ENCODE data around the gene GOSR1.
A peak's percentile ranks its signal among the peaks of the same experiment; 100 is the strongest.

The GOSR1 gene

DNA sequence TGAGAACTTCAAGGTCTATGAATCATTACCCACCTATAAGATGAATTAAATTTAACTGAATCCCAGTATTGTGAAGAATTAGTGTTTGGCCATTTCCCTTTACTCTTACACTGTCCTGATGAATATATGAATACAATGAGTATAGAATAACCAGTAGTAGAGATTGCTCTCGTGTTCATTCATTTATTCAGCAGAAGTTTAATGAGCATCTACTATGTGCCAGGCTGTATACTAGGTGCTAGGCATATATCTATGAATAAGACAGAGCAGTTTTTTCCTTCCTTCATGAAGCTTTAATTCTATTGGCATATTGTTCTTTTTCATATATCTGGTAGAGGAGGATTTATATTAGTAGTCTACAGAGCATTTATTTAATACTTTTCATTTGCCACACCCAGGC, 6.0 kb downstream of the GOSR1 start:
- Histone ChIP-seq H3K4me2 (no peak overlapping the region), H4K20me1 (peaks cover 0 to 49% (median 10%) of the 10 kb centered on the region in 11 experiments; a peak in 9 of 22 replicates), H3K27ac (no peak overlapping the region), H3K4me1 (peaks cover 7 to 11% (median 10%) of the 10 kb centered on the region in 10 experiments), H3K27me3 (no peaks in the 10 kb centered on the region), H3K36me3 (peaks cover 86 to 97% (median 93%) of the 10 kb centered on the region in 11 experiments), H3K9me3 (replicated peaks in 1 of 11) (no peaks in the 10 kb centered on the region), H3K9ac (no peak overlapping the region), H3K4me3 (no peak overlapping the region)
- no peak for TF ChIP-seq Cebpa-rat (IDR thresholded peaks at IDR 0.05)

DNA sequence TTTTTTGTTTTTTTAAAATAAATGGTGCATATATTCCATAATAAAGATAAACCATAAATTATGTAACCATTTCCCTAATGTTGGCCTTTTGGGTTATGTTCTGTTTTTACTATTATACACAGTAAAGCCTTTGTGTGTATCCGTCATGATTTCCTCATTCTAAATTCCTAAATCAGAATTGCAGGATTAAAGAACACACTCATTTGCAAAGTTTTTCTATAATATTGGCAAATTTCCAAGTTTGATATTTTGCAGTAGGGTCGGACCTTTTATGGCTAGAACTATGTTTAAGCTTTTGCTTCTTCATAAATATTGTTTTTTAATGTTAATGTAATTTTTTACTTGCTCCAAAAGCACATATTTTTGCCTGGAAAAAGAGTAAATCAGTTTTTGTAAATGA, 16.6 kb downstream of the GOSR1 start:
- TF ChIP-seq Cebpa-rat (IDR thresholded peaks at IDR 0.05), result no peak

GRCh38 chr17:30495586-30495985, 18.4 kb downstream of the GOSR1 start:
- H3K4me3 ChIP-seq, result no peak overlapping the region
- no peak for TF ChIP-seq Cebpa-rat (IDR thresholded peaks at IDR 0.05)
- H3K9me3 ChIP-seq (replicated peaks in 1 of 11), result no peaks in the 10 kb centered on the region
- H4K20me1 ChIP-seq, result peaks cover 0 to 17% (median 8%) of the 10 kb centered on the region in 11 experiments; a peak in 9 of 22 replicates
- H3K27me3 ChIP-seq, result no peaks in the 10 kb centered on the region
- H3K27ac ChIP-seq, result no peak overlapping the region
- H3K9ac ChIP-seq, result no peak overlapping the region
- peaks cover 95 to 100% (median 100%) of the 10 kb centered on the region in 11 experiments for H3K36me3 ChIP-seq
- H3K4me1 ChIP-seq, result no peaks in the 10 kb centered on the region
- no peak overlapping the region for H3K4me2 ChIP-seq

More for the DNA sequence above, 16.6 kb downstream of the GOSR1 start:
- Histone ChIP-seq H3K4me1 (no peaks in the 10 kb centered on the region), H3K9ac (no peak overlapping the region), H3K27ac (no peak overlapping the region), H3K4me2 (no peak overlapping the region), H3K9me3 (replicated peaks in 1 of 11) (no peaks in the 10 kb centered on the region), H3K36me3 (peaks cover 93 to 100% (median 100%) of the 10 kb centered on the region in 11 experiments), H3K4me3 (no peak overlapping the region), H3K27me3 (no peaks in the 10 kb centered on the region), H4K20me1 (peaks cover 0 to 17% (median 8%) of the 10 kb centered on the region in 11 experiments; a peak in 9 of 22 replicates)

- no peak for TF ChIP-seq Cebpa-rat (IDR thresholded peaks at IDR 0.05)
- H3K4me3 ChIP-seq, result no peak overlapping the region
- no peaks in the 10 kb centered on the region for H3K4me1 ChIP-seq
- no peaks in the 10 kb centered on the region for H3K27me3 ChIP-seq
- H3K27ac ChIP-seq, result no peak overlapping the region
- peaks cover 0 to 8% (median 0%) of the 10 kb centered on the region in 11 experiments; a peak in 1 of 22 replicates for H3K9me3 ChIP-seq (replicated peaks in 1 of 11)
- no peak overlapping the region for H3K9ac ChIP-seq
- no peak overlapping the region for H3K4me2 ChIP-seq
- peaks cover 0 to 30% (median 0%) of the 10 kb centered on the region in 11 experiments; a peak in 5 of 22 replicates for H4K20me1 ChIP-seq
- H3K36me3 ChIP-seq, result peaks cover 82 to 100% (median 94%) of the 10 kb centered on the region in 11 experiments
These were observed 26.4 kb downstream of the GOSR1 start for GRCh38 chr17:30503558-30503957.

DNA sequence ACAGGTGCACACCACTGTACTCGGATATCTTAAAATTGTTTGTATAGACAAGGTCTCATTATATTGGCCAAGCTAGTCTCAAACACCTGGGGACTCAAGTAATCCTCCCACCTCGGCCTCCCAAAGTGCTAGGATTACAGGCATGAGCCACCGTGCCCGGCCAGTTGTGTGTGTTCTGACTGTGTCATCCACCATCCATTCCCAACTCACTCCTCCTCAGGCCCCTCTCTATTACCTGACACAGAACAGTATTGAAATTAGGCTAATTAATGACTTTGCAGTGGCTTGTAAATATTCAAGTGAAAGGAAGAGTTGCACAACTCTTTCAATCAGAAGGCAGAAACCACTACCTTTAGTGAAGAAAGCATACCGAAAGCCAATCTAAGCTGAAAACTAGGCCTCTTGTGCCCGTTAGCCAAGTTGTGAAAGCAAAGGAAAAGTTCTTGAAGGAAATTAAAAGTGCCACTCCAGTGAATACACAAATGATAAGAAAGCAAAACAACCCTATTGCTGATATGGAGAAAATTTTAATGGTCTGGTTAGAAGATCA, 28.7 kb downstream of the GOSR1 start:
- Histone ChIP-seq H3K36me3 (peaks cover 66 to 99% (median 88%) of the 10 kb centered on the region in 11 experiments), H3K4me1 (no peaks in the 10 kb centered on the region), H3K4me2 (no peak overlapping the region), H3K9ac (no peak overlapping the region), H4K20me1 (peaks cover 0 to 36% (median 0%) of the 10 kb centered on the region in 11 experiments; a peak in 4 of 22 replicates), H3K27me3 (no peaks in the 10 kb centered on the region), H3K27ac (no peak overlapping the region), H3K9me3 (replicated peaks in 1 of 11) (peaks cover 0 to 8% (median 0%) of the 10 kb centered on the region in 11 experiments; a peak in 1 of 22 replicates), H3K4me3 (no peak overlapping the region)
- peak in 2 of 11 experiments; percentile 18 to 27; a peak in 1 of 22 replicates for TF ChIP-seq Cebpa-rat (IDR thresholded peaks at IDR 0.05)

DNA sequence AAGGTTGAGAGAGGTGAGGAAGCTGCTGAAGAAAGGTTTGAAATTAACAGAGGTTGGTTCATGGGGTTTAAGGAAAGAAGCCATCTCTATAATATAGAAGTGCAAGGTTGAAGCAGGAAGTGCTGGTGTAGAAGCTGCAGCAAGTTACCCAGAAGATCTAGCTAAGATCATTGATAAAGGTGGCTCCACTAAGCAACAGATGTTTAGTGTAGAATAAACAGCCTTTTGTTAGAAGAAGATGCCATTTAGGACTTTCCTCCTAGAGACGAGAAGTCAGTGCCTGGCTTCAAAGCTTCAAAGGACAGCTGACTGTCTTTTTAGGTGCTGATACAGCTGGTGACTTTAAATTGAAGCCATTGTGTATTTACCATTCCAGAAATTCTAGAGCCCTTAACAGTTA, 29.3 kb downstream of the GOSR1 start:
- H3K9me3 ChIP-seq (replicated peaks in 1 of 11), result peaks cover 0 to 4% (median 0%) of the 10 kb centered on the region in 11 experiments; a peak in 1 of 22 replicates
- H3K27ac ChIP-seq, result no peak overlapping the region
- H3K9ac ChIP-seq, result no peak overlapping the region
- no peaks in the 10 kb centered on the region for H3K4me1 ChIP-seq
- no peak overlapping the region for H3K4me2 ChIP-seq
- TF ChIP-seq Cebpa-rat (IDR thresholded peaks at IDR 0.05), result no peak
- peaks cover 64 to 99% (median 85%) of the 10 kb centered on the region in 11 experiments for H3K36me3 ChIP-seq
- H3K4me3 ChIP-seq, result no peak overlapping the region
- no peaks in the 10 kb centered on the region for H3K27me3 ChIP-seq
- H4K20me1 ChIP-seq, result peaks cover 0 to 40% (median 0%) of the 10 kb centered on the region in 11 experiments; a peak in 4 of 22 replicates

DNA sequence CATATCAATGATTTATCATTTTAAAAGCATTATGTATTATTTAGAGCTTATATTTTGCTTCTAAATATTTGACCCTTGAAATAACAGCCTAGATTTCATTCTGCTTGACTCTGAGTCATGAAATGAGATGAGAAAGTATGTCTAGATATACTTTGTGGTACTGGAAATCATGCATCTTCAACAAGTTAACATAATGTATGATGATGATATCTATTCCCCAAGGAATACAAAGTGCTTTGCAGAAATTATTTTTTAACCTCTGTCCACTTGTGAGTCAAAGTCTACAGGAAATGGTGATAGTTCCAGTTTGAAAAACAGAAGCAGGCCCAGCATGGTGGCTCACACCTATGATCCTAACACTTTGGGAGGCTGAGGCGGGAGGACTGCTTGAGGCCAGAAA, 36.1 kb downstream of the GOSR1 start:
- H3K9me3 ChIP-seq (replicated peaks in 1 of 11), result no peaks in the 10 kb centered on the region
- no peaks in the 10 kb centered on the region for H3K27me3 ChIP-seq
- H3K4me1 ChIP-seq, result no peaks in the 10 kb centered on the region
- no peak overlapping the region for H3K4me3 ChIP-seq
- H4K20me1 ChIP-seq, result peaks cover 0 to 27% (median 7%) of the 10 kb centered on the region in 11 experiments; a peak in 8 of 22 replicates
- TF ChIP-seq Cebpa-rat (IDR thresholded peaks at IDR 0.05), result no peak
- H3K9ac ChIP-seq, result no peak overlapping the region
- H3K27ac ChIP-seq, result no peak overlapping the region
- no peak overlapping the region for H3K4me2 ChIP-seq
- H3K36me3 ChIP-seq, result peaks cover 61 to 98% (median 80%) of the 10 kb centered on the region in 11 experiments

DNA sequence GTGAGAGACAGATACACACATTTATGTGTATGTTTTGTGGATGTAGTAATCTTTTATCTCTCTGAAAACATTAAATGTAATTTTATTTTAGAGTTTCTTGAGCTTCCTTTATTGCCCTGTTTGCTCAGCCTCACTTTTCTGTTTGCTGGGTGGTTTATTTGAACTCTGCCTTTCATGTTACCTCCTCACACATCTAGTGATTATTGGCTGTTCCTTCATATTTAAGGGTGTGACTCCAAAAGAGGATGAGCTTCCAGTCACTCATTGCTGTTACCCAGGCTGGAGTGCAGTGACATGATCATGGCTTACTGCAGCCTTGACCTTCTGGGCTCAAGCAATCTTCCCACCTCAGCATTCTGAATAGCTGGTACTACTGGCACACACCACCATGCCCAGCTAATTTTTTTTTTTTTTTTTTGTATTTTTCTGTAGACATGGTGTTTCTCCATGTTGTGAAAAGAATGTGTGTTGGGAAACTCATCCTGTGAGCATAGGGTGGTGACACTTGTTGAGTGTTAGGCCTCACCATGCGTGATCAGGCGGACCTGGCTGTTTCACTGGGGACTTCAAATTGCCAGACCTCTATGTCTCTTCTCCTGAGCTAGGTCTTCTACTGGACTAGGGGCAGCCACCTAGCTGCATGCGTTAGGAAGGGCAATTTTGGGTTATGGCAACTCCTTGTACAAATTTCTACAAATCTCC, 37.8 kb downstream of the GOSR1 start:
- H3K9ac ChIP-seq, result no peak overlapping the region
- H3K4me2 ChIP-seq, result no peak overlapping the region
- H4K20me1 ChIP-seq, result peaks cover 0 to 33% (median 6%) of the 10 kb centered on the region in 11 experiments; a peak in 7 of 22 replicates
- H3K4me3 ChIP-seq, result no peak overlapping the region
- H3K36me3 ChIP-seq, result peaks cover 74 to 99% (median 91%) of the 10 kb centered on the region in 11 experiments
- no peak for TF ChIP-seq Cebpa-rat (IDR thresholded peaks at IDR 0.05)
- H3K9me3 ChIP-seq (replicated peaks in 1 of 11), result no peaks in the 10 kb centered on the region
- no peaks in the 10 kb centered on the region for H3K27me3 ChIP-seq
- no peak overlapping the region for H3K27ac ChIP-seq
- H3K4me1 ChIP-seq, result no peaks in the 10 kb centered on the region

- Histone ChIP-seq H3K9ac (no peak overlapping the region), H3K36me3 (peaks cover 83 to 99% (median 92%) of the 10 kb centered on the region in 11 experiments), H3K4me3 (no peak overlapping the region), H3K4me1 (no peaks in the 10 kb centered on the region), H3K9me3 (replicated peaks in 1 of 11) (peaks cover 0 to 25% (median 19%) of the 10 kb centered on the region in 11 experiments; a peak in 21 of 22 replicates), H3K27me3 (no peaks in the 10 kb centered on the region), H4K20me1 (peaks cover 0 to 29% (median 6%) of the 10 kb centered on the region in 11 experiments; a peak in 8 of 22 replicates), H3K27ac (no peak overlapping the region), H3K4me2 (no peak overlapping the region)
- TF ChIP-seq Cebpa-rat (IDR thresholded peaks at IDR 0.05), result no peak
These were observed 40.6 kb downstream of the GOSR1 start for GRCh38 chr17:30517786-30518185.

Data from BLaER1 treated with 17β-estradiol and CSF1 and Interleukin-3, amounts not matched to agents 10 nM and 100 nM (cell line).